HG03066 (cell line): ENCODE data around the gene CNN2.

Experiments
- ATAC-seq: cut with Tn5 transposase; IDR thresholded peaks from one replicate; pipeline ENCODE4 v1.9.1; 2021; ENCODE audit warnings: low read depth; ENCODE audit not compliant: unreplicated experiment

The CNN2 gene

GRCh38 chr19:995051-995827, 31.2 kb upstream of the CNN2 start:
- no peak for ATAC-seq

- no peak for ATAC-seq
These were observed 30.2 kb upstream of the CNN2 start for GRCh38 chr19:996051-996838.

GRCh38 chr19:998064-998463, 28.3 kb upstream of the CNN2 start:
- ATAC-seq, result no peak

DNA sequence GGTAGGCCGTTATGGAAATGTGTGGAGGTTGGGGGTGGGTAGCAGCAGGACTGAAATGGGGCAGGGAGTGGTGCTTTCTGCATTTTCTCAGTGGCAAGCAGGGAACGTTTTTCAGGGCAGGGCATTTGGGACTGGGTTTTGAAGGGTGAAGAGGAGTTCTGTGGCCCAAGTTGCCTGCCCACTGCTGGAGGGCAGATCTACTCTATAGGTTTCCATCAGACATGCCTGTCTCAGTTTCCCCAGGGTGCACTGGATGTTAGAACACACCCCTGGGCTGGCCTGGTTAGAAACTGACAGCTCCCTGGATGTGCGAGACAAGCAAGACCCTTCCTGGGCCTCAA, 27.1 kb upstream of the CNN2 start:
- ATAC-seq, result no peak

GRCh38 chr19:1000095-1000494, 26.3 kb upstream of the CNN2 start, which contains the start of gene GRIN3B:
GRIN3B (plus strand) TSS chr19:1000419; CDS start chr19:1000438, 19 bp downstream.
- ATAC-seq, result no peak

- ATAC-seq, result no peak
These were observed 25.5 kb upstream of the CNN2 start for GRCh38 chr19:1000591-1001537.

DNA sequence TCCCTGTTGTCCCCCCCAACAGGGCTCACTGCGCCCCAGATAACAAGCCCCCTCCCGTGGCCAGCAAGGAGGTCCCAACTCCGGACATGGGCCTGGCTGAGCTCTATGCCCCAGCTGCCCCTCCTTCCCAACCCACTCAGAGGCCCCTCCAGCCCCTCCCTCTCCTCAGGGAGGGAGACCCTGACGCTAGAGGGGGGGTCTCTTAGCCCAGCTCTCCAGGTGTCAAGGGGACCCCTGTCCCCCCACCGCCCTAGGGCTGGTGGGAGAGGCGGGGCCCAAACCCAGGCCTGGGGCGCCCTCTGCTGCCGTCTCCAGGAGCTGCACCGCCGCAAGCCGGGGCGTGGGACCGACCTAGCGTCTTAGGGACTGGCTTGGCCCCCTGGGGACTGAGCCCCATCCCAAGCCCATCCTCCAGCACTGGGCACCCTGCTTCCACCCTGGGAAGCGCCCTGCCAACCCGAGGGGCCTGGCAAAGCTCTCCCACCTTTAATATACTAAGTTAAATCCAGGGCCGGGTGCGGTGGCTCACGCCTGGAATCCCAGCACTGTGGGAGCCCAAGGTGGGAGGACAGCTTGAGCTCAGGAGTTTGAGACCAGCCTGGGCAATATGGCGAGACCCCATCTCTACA, 24.8 kb upstream of the CNN2 start:
- ATAC-seq, result no peak

DNA sequence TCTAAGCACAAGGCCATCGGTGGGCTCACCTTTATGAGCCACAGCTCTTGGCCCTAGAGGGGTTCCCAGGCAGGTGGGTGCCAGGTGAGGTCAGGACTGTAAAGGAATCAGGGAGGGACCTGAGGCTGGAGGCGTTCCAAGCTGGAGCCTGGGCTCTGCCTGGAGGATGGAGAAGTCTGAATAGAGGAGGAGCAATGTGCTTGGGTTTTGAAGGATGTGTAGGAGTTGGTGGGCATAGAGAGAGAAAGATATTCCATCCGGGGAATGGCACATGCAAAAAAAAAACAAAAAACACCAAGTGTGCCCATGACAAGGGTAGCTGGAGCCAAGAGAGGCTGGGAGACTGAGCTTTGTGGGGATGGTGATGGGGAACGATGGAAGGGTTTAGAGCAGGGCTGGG, 23.8 kb upstream of the CNN2 start:
- no peak for ATAC-seq

GRCh38 chr19:1003283-1003682, 23.1 kb upstream of the CNN2 start:
- no peak for ATAC-seq

- no peak for ATAC-seq
These were observed 22.1 kb upstream of the CNN2 start for GRCh38 chr19:1004204-1004802.

GRCh38 chr19:1004803-1005664, 21.4 kb upstream of the CNN2 start:
- no peak for ATAC-seq

- no peak for ATAC-seq
These were observed 19.6 kb upstream of the CNN2 start for GRCh38 chr19:1006711-1007398.

- no peak for ATAC-seq
These were observed 18.8 kb upstream of the CNN2 start for GRCh38 chr19:1007399-1008251.

DNA sequence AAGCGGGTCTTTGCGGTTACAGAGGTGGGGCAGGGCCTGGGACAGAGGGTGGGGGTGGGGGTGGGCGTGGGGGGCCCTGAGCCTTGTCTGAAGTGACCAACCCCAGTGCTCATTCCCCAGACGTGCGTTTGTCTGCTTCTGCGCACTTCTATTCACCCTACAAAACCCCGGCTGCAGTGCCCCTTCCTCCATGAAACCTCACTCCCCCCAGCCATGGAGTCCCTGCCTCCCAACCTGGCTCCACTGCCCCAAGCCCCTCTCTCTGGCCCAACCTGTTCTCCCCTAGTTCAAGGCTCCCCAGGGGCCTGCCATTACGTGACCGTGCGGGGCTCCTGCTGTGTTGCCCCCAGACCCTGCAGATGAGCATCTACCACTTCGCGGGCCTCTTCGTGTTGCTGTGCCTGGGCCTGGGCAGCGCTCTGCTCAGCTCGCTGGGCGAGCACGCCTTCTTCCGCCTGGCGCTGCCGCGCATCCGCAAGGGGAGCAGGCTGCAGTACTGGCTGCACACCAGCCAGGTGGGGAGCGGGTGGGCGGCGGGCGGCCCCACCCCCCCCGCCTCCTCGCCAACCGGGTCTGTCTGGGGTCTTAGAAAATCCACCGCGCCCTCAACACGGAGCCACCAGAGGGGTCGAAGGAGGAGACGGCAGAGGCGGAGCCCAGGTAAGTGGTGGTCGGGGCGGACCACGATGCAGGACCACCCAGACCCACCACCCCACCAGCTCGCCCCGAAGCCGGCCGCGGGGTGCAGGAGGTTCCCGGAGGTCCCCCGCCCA, 18.0 kb upstream of the CNN2 start:
- ATAC-seq, result no peak

DNA sequence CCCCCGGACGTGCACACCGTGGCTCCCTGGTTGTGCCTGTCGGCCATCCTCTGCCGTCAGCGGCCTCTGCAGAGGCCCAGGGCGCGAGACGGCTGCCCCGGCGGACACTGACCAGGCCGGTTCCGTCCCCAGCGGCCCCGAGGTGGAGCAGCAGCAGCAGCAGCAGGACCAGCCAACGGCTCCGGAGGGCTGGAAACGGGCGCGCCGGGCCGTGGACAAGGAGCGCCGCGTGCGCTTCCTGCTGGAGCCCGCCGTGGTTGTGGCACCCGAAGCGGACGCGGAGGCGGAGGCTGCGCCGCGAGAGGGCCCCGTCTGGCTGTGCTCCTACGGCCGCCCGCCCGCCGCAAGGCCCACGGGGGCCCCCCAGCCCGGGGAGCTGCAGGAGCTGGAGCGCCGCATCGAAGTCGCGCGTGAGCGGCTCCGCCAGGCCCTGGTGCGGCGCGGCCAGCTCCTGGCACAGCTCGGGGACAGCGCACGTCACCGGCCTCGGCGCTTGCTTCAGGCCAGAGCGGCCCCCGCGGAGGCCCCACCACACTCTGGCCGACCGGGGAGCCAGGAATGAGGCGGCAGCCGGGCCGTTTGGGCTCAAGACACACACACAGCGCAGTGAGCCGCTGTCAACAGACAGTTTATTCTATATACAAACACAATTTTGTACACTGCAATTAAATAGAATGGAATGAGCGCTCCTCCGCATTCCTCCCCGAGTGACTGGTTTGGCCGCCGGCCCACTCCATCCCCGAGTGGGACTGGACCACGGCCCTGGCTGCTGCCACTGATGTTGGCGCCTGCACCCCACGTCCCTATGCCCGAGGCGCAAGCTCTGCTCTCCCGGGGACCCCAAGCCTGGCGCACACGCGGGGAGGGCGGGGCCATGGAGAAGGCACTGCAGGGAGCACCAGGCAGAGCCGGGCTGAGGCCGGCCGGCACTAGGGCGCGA, 17.1 kb upstream of the CNN2 start:
- ATAC-seq, result no peak
